Smooth muscle cell (in vitro differentiated cells): ENCODE data around the gene BCR. TPM values are rescaled to one million over a fixed set of nuclear protein-coding genes. Genes with fewer than 3 reads are reported as not detected.

Experiments
- DNase-seq: peaks from one replicate; lab custom pipeline; 2025; ENCODE audit not compliant: unreplicated experiment; lab: John Stamatoyannopoulos, UW
- H2AFZ ChIP-seq: fragments of 200-600 bp; sonication (generic); 2 replicates; pipeline ENCODE4 v1.6.0; 2016; ENCODE audit warnings: antibody characterized with exemption, low read depth, mild to moderate bottlenecking
- H3F3A ChIP-seq: fragments of 200-600 bp; sonication (generic); 2 replicates; pipeline ENCODE4 v1.6.0; 2017; ENCODE audit warnings: antibody characterized with exemption, low read depth
- H3K27ac ChIP-seq: fragments of 200-600 bp; sonication (generic); 2 replicates; pipeline ENCODE4 v1.5.1; 2016; ENCODE audit warnings: low read depth, mild to moderate bottlenecking
- H3K27me3 ChIP-seq: fragments of 200-600 bp; sonication (generic); 2 replicates; pipeline ENCODE4 v1.6.1; 2016; ENCODE audit warnings: low read depth, mild to moderate bottlenecking
- H3K36me3 ChIP-seq: fragments of 200-600 bp; sonication (generic); 2 replicates; pipeline ENCODE4 v1.5.1; 2016; ENCODE audit warnings: low read depth
- H3K4me1 ChIP-seq: fragments of 200-600 bp; sonication (generic); 2 replicates; pipeline ENCODE4 v1.5.1; 2016; ENCODE audit warnings: low read depth
- H3K4me2 ChIP-seq: fragments of 200-600 bp; sonication (generic); 2 replicates; pipeline ENCODE4 v1.6.0; 2016; ENCODE audit warnings: mild to moderate bottlenecking
- H3K4me3 ChIP-seq: fragments of 200-600 bp; sonication (generic); 2 replicates; pipeline ENCODE4 v1.5.1; 2016; ENCODE audit warnings: mild to moderate bottlenecking
- H3K79me2 ChIP-seq: fragments of 200-600 bp; sonication (generic); 2 replicates; pipeline ENCODE4 v1.6.0; 2016; ENCODE audit warnings: low read depth, mild to moderate bottlenecking
- H3K9ac ChIP-seq: fragments of 200-600 bp; sonication (generic); 2 replicates; pipeline ENCODE4 v1.6.0; 2016; ENCODE audit warnings: low read depth
- H3K9me3 ChIP-seq: fragments of 200-600 bp; sonication (generic); replicated peaks from 2 replicates; pipeline ENCODE4 v1.5.1; 2016; ENCODE audit warnings: low read depth
- H4K20me1 ChIP-seq: fragments of 200-600 bp; sonication (generic); 2 replicates; pipeline ENCODE4 v1.6.0; 2016; ENCODE audit warnings: low read depth
- WGBS: methylation state at CpG from one replicate; pipeline ENCODE4 v1.1.7; 2016; ENCODE audit warnings: low lambda C conversion rate; 5-methylcytosine and 5-hydroxymethylcytosine counted together
- polyA plus RNA-seq: library from polyadenylated mRNA; unstranded; fragments of >200 nt; fragmentation: Nextera tagmentation; extraction: Ambion mirVana; gene quantifications from 2 replicates; pipeline ENCODE4 v1.2.1, GENCODE V29; 2016
- total RNA-seq: library from RNA; depleted of rRNA; stranded (reverse); fragments of >200 nt; gene quantifications from 2 replicates; pipeline ENCODE4 v1.2.3, GENCODE V29; 2014
- TF ChIP-seq, protein P1 (sequence below): fragments of 200-600 bp; sonication (generic); IDR thresholded peaks from 2 replicates; pipeline ENCODE4 v1.5.1; 2017; ENCODE audit warnings: borderline replicate concordance, mild to moderate bottlenecking, antibody characterized with exemption; ENCODE audit not compliant: insufficient read depth, poor library complexity, severe bottlenecking

Gene BCR
- total and polyA plus RNA-seq, 2 experiments from 2014 or later: 11.1 to 13.4 TPM

DNA sequence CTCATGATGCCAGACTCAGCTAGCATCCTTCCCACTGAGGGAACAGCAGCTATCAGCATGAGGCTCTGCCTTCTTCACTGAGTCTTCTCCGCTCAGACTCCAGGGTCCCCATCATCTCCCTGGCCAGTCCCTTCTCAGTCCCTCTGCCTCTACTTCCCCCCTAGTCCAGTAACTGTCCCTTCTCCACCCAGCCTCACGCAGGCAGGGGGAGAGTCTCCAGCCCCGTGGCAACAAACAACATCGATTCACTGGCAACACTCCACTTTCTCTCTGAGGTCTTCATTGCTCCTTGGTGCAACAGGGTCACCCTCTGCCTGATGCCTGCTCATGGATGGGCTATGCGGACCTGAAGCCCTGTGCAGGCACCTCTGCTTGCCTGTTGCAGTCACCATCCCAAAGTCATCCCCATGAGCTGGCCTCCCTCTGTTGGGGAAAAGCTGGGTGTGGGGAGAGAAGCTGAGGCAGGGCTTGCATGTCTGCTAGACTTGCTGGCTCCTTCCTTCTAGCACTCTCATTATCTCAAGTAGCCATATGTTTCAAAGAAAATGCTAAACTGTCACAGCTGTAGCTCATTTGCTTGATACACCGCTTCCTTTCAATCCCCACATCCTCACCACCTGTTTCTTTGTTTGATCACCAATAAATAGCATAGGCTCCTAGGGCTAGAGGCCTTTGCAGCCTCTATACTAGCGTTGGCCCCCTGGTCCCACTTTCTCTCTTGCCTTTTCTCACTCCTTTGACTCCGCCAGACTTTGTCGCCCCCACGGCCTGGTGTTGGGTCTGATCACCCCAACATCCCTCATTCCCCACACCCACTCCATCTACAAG is 4.3 kb upstream of the BCR start:
- no peaks in the 10 kb centered on the region for H3K36me3 ChIP-seq
- TF ChIP-seq, protein P1, sequence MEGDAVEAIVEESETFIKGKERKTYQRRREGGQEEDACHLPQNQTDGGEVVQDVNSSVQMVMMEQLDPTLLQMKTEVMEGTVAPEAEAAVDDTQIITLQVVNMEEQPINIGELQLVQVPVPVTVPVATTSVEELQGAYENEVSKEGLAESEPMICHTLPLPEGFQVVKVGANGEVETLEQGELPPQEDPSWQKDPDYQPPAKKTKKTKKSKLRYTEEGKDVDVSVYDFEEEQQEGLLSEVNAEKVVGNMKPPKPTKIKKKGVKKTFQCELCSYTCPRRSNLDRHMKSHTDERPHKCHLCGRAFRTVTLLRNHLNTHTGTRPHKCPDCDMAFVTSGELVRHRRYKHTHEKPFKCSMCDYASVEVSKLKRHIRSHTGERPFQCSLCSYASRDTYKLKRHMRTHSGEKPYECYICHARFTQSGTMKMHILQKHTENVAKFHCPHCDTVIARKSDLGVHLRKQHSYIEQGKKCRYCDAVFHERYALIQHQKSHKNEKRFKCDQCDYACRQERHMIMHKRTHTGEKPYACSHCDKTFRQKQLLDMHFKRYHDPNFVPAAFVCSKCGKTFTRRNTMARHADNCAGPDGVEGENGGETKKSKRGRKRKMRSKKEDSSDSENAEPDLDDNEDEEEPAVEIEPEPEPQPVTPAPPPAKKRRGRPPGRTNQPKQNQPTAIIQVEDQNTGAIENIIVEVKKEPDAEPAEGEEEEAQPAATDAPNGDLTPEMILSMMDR: no peak
- no peak overlapping the region for H2AFZ ChIP-seq
- H3K27ac ChIP-seq: no peak overlapping the region
- no peak overlapping the region for H3K4me2 ChIP-seq
- H3K79me2 ChIP-seq: no peaks in the 10 kb centered on the region
- H3K9ac ChIP-seq: no peak overlapping the region
- no peaks in the 10 kb centered on the region for H3K27me3 ChIP-seq
- H3K9me3 ChIP-seq: peaks cover 4% of the 10 kb centered on the region
- WGBS: 90% methylated on average over 10 of the region's 10 CpGs
- DNase-seq: no peak
- no peak overlapping the region for H3K4me3 ChIP-seq
- H4K20me1 ChIP-seq: no peaks in the 10 kb centered on the region
- H3K4me1 ChIP-seq: no peaks in the 10 kb centered on the region
- H3F3A ChIP-seq: peaks cover 2% of the 10 kb centered on the region

DNA sequence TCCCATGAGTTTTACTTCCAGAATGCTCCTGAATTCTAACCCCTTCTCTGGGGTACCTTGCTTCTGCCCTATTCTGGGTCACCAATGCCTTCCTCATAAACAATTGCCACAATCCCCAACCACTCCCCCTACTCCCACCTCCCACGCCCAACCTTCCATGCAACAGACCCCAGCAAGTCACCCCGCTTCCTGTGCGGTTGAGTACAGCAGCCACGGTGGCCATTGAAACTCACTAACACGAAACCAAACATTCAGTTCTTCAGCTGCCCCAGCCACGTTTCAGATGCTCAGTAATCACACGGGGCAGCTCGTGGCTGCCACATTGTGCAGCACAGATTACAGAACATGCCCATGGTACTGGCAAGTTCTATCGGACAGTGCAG is 3.7 kb upstream of the BCR start:
- H3K79me2 ChIP-seq: peaks cover 4% of the 10 kb centered on the region
- TF ChIP-seq, protein P1: no peak

DNA sequence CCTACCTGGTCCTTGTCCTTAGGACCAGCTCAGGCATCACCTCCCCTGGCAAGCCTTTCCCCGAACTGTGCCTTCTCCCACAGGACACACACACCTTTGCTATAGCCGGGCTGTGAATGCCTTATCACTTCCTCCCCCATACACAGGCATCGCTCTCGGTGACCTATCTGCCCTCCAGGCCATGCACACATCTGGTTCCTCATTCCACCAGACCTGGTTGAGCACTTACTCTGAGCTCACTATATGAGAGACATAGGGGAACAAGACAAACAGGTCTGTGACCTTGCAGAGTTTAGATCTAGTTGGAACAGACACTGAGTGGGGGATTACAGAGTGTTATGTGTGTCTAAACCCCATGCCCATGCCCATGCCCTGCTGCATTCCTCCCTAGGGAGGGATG is 3.1 kb upstream of the BCR start:
- Histone ChIP-seq H3K27me3 (no peaks in the 10 kb centered on the region), H3K4me2 (no peak overlapping the region), H4K20me1 (peaks cover 10% of the 10 kb centered on the region), H3K79me2 (peaks cover 5% of the 10 kb centered on the region), H2AFZ (no peak overlapping the region), H3F3A (peaks cover 2% of the 10 kb centered on the region), H3K27ac (no peak overlapping the region), H3K4me1 (no peaks in the 10 kb centered on the region), H3K9me3 (peaks cover 4% of the 10 kb centered on the region), H3K36me3 (no peaks in the 10 kb centered on the region), H3K9ac (no peak overlapping the region), H3K4me3 (no peak overlapping the region)
- TF ChIP-seq, protein P1: no peak
- no peak for DNase-seq
- WGBS: 92% methylated on average over 4 of the region's 4 CpGs

More for the DNA sequence above, 3.7 kb upstream of the BCR start:
- no peak overlapping the region for H2AFZ ChIP-seq
- peaks cover 5% of the 10 kb centered on the region for H4K20me1 ChIP-seq
- H3K27ac ChIP-seq: no peak overlapping the region
- H3F3A ChIP-seq: peaks cover 2% of the 10 kb centered on the region
- no peaks in the 10 kb centered on the region for H3K4me1 ChIP-seq
- no peak for DNase-seq
- 86% methylated on average over 9 of the region's 9 CpGs for WGBS
- H3K36me3 ChIP-seq: no peaks in the 10 kb centered on the region
- H3K4me2 ChIP-seq: no peak overlapping the region
- peaks cover 4% of the 10 kb centered on the region for H3K9me3 ChIP-seq
- no peak overlapping the region for H3K4me3 ChIP-seq
- no peaks in the 10 kb centered on the region for H3K27me3 ChIP-seq
- H3K9ac ChIP-seq: no peak overlapping the region
